GM08714 (cell line): ENCODE measurements around the gene OR5AN1.
"Not testable (repeated sequence)": the region's sequence is repeated elsewhere in the genome, so short reads cannot be mapped to it uniquely, and the experiment has no call there.

ENCODE experiments used
- H3K4me3 ChIP-seq: fragments of 200-500 bp; sonication (Bioruptor generic); 2 replicates; pipeline ENCODE4 v1.5.1; 2014; ENCODE audit warnings: mild to moderate bottlenecking, low read length, inconsistent platforms
- ZNF274 ChIP-seq: IDR thresholded peaks from 2 replicates; pipeline ENCODE4 v1.6.1; 2012; ENCODE audit warnings: mild to moderate bottlenecking, low read depth, low read length

The OR5AN1 gene

GRCh38 chr11:59358595-59358994 lies at the start of gene OR5AN1:
Gene OR5AN1, plus strand, starts transcription at chr11:59358895. Its CDS starts 5,564 bp downstream, at chr11:59364459.
- no peak for TF ChIP-seq ZNF274
- no peak within 1 kb of the TSS for H3K4me3 ChIP-seq

- no peak overlapping the region for H3K4me3 ChIP-seq
- no peak for TF ChIP-seq ZNF274
These were observed 23.7 kb upstream of the OR5AN1 start for GRCh38 chr11:59335001-59335400.

GRCh38 chr11:59336176-59336575 lies 22.5 kb upstream of the OR5AN1 start:
- TF ChIP-seq ZNF274 = no peak
- H3K4me3 ChIP-seq = no peak overlapping the region

- H3K4me3 ChIP-seq = no peak overlapping the region
- TF ChIP-seq ZNF274 = no peak
These were observed 21.8 kb upstream of the OR5AN1 start for GRCh38 chr11:59336931-59337330.

- H3K4me3 ChIP-seq = not testable (repeated sequence)
These were observed 9.0 kb upstream of the OR5AN1 start for GRCh38 chr11:59349657-59350056.

- no peak for TF ChIP-seq ZNF274
- no peak overlapping the region for H3K4me3 ChIP-seq
These were observed 3.5 kb upstream of the OR5AN1 start for GRCh38 chr11:59355226-59355625.

GRCh38 chr11:59356561-59356960 lies 2.1 kb upstream of the OR5AN1 start:
- TF ChIP-seq ZNF274 = no peak
- no peak overlapping the region for H3K4me3 ChIP-seq

GRCh38 chr11:59358020-59358419 lies 675 bp upstream of the OR5AN1 start:
- no peak overlapping the region for H3K4me3 ChIP-seq
- TF ChIP-seq ZNF274 = no peak

- no peak for TF ChIP-seq ZNF274
- H3K4me3 ChIP-seq = no peak overlapping the region
These were observed 6.7 kb downstream of the OR5AN1 start for GRCh38 chr11:59365232-59366018.

- H3K4me3 ChIP-seq = no peak overlapping the region
- no peak for TF ChIP-seq ZNF274
These were observed 9.7 kb downstream of the OR5AN1 start for GRCh38 chr11:59368238-59369022.

- not testable (repeated sequence) for H3K4me3 ChIP-seq
These were observed 13.6 kb downstream of the OR5AN1 start for GRCh38 chr11:59372324-59372723.

- H3K4me3 ChIP-seq = no peak overlapping the region
- no peak for TF ChIP-seq ZNF274
These were observed 21.8 kb downstream of the OR5AN1 start for GRCh38 chr11:59380263-59381059.

- TF ChIP-seq ZNF274 = no peak
- H3K4me3 ChIP-seq = no peak overlapping the region
These were observed 35.5 kb downstream of the OR5AN1 start for GRCh38 chr11:59394186-59394585.

- H3K4me3 ChIP-seq = no peak overlapping the region
- TF ChIP-seq ZNF274 = no peak
These were observed 42.0 kb downstream of the OR5AN1 start for GRCh38 chr11:59400461-59401261.
